ENCODE data around the gene C2orf42. TPM values are rescaled to one million over a fixed set of nuclear protein-coding genes. Genes with fewer than 3 reads are reported as not detected.
"Not testable (repeated sequence)": the region's sequence is repeated elsewhere in the genome, so short reads cannot be mapped to it uniquely, and the experiment has no call there.

The C2orf42 gene
- polyA plus RNA-seq, 1 experiment: 9.8 TPM

- Histone ChIP-seq H3K4me3 (ENCODE audit: low read depth, low read length) (no peak overlapping the region), H3K36me3 (ENCODE audit: control insufficient read depth, insufficient read depth, low read length) (no peaks in the 10 kb centered on the region), H3K27me3 (ENCODE audit: control insufficient read depth, insufficient read depth, low read length) (no peaks in the 10 kb centered on the region)
- POLR2A ChIA-PET: no interaction called here
- DNase-seq (ENCODE audit: low read depth): no peak
- CTCF ChIA-PET: interaction anchor here (0.8 kb wide), 1 partner anchor 190 kb away, joined by 3 read pairs; the partner anchor contains the start of gene MXD1
- TF ChIP-seq, protein P1, sequence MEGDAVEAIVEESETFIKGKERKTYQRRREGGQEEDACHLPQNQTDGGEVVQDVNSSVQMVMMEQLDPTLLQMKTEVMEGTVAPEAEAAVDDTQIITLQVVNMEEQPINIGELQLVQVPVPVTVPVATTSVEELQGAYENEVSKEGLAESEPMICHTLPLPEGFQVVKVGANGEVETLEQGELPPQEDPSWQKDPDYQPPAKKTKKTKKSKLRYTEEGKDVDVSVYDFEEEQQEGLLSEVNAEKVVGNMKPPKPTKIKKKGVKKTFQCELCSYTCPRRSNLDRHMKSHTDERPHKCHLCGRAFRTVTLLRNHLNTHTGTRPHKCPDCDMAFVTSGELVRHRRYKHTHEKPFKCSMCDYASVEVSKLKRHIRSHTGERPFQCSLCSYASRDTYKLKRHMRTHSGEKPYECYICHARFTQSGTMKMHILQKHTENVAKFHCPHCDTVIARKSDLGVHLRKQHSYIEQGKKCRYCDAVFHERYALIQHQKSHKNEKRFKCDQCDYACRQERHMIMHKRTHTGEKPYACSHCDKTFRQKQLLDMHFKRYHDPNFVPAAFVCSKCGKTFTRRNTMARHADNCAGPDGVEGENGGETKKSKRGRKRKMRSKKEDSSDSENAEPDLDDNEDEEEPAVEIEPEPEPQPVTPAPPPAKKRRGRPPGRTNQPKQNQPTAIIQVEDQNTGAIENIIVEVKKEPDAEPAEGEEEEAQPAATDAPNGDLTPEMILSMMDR (IDR thresholded peaks at IDR 0.05; ENCODE audit: insufficient read depth, low read depth, low read length): no peak
These were observed 86.3 kb downstream of the C2orf42 start for GRCh38 chr2:70104231-70105111.

GRCh38 chr2:70103531-70104061 is 87.2 kb downstream of the C2orf42 start:
- Histone ChIP-seq H3K27me3 (ENCODE audit: control insufficient read depth, insufficient read depth, low read length) (no peaks in the 10 kb centered on the region), H3K36me3 (ENCODE audit: control insufficient read depth, insufficient read depth, low read length) (no peaks in the 10 kb centered on the region), H3K4me3 (ENCODE audit: low read depth, low read length) (no peak overlapping the region)
- TF ChIP-seq, protein P1 (IDR thresholded peaks at IDR 0.05; ENCODE audit: insufficient read depth, low read depth, low read length): no peak
- ChIA-PET POLR2A (no interaction called here), CTCF (interaction anchor here (0.9 kb wide), 1 partner anchor 10 kb away, joined by 4 read pairs; no protein-coding TSS in a partner anchor)
- DNase-seq (ENCODE audit: low read depth): no peak

- CTCF ChIA-PET; H3K27me3 ChIP-seq (ENCODE audit: control insufficient read depth, insufficient read depth, low read length); DNase-seq (ENCODE audit: low read depth); H3K4me3 ChIP-seq (ENCODE audit: low read depth, low read length); H3K36me3 ChIP-seq (ENCODE audit: control insufficient read depth, insufficient read depth, low read length); POLR2A ChIA-PET: not testable (repeated sequence)
These were observed 88.4 kb downstream of the C2orf42 start for GRCh38 chr2:70102323-70102905.

DNA sequence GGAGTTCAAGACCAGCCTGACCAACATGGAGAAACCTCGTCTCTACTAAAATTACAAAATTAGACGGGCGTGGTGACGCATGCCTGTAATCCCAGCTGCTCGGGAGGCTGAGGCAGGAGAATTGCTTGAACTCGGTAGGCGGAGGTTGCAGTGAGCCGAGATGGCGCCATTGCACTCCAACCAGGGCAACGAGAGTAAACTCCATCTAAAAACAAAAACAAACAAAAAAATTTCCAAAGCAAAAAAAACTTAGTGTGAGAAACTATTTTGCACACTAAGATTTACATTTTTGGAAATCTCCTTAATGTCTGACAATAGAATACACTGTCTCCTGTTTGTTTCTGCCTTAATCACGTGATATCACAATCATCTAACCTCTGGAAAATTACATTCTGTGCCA is 89.1 kb downstream of the C2orf42 start:
- DNase-seq (ENCODE audit: low read depth); H3K27me3 ChIP-seq (ENCODE audit: control insufficient read depth, insufficient read depth, low read length); POLR2A ChIA-PET; H3K36me3 ChIP-seq (ENCODE audit: control insufficient read depth, insufficient read depth, low read length); H3K4me3 ChIP-seq (ENCODE audit: low read depth, low read length): not testable (repeated sequence)
- CTCF ChIA-PET: interaction anchor here (0.6 kb wide), 1 partner anchor 9 kb away, joined by 3 read pairs; no protein-coding TSS in a partner anchor

- TF ChIP-seq, protein P1 (IDR thresholded peaks at IDR 0.05; ENCODE audit: insufficient read depth, low read depth, low read length): no peak
- CTCF ChIA-PET: interaction anchor here (0.6 kb wide), 1 partner anchor 10 kb away, joined by 3 read pairs; no protein-coding TSS in a partner anchor
- DNase-seq (ENCODE audit: low read depth): no peak
- POLR2A ChIA-PET: no interaction called here
- Histone ChIP-seq H3K36me3 (ENCODE audit: control insufficient read depth, insufficient read depth, low read length) (no peaks in the 10 kb centered on the region), H3K4me3 (ENCODE audit: low read depth, low read length) (no peak overlapping the region), H3K27me3 (ENCODE audit: control insufficient read depth, insufficient read depth, low read length) (no peaks in the 10 kb centered on the region)
These were observed 89.6 kb downstream of the C2orf42 start for GRCh38 chr2:70101174-70101573.

Other genes starting within 250 kb of the C2orf42 start
- 0.17 and 0.29 TPM in 2 replicates for gene ASPRV1, start 229.4 kb downstream of the C2orf42 start, polyA plus RNA-seq (2011; rRNA removed)
- gene PCBP1, start 103.5 kb downstream of the C2orf42 start, polyA plus RNA-seq (2011; rRNA removed): 59.2 and 87.4 TPM in 2 replicates
- 60.1 and 93.8 TPM in 2 replicates for gene TIA1, start 57.6 kb upstream of the C2orf42 start, polyA plus RNA-seq (2011; rRNA removed)
- gene PCYOX1, start 67.1 kb upstream of the C2orf42 start, polyA plus RNA-seq (2011; rRNA removed): 31.1 and 66.4 TPM in 2 replicates
- gene SNRPG, start 102.7 kb upstream of the C2orf42 start, polyA plus RNA-seq (2011; rRNA removed): 88.6 and 118 TPM in 2 replicates
- 22.9 and 28.3 TPM in 2 replicates for gene FAM136A, start 111.0 kb upstream of the C2orf42 start, polyA plus RNA-seq (2011; rRNA removed)

Data from BJ (cell line).